GM19455 (cell line): ENCODE data around the gene TPSG1.
"Not testable (repeated sequence)": the region's sequence is repeated elsewhere in the genome, so short reads cannot be mapped to it uniquely, and the experiment has no call there.

ENCODE experiments used
- ATAC-seq: cut with Tn5 transposase; IDR thresholded peaks from one replicate; pipeline ENCODE4 v1.9.1; 2021; ENCODE audit not compliant: unreplicated experiment

Gene TPSG1

GRCh38 chr16:1257561-1258224 lies 32.6 kb upstream of the TPSG1 start:
- ATAC-seq: no peak

DNA sequence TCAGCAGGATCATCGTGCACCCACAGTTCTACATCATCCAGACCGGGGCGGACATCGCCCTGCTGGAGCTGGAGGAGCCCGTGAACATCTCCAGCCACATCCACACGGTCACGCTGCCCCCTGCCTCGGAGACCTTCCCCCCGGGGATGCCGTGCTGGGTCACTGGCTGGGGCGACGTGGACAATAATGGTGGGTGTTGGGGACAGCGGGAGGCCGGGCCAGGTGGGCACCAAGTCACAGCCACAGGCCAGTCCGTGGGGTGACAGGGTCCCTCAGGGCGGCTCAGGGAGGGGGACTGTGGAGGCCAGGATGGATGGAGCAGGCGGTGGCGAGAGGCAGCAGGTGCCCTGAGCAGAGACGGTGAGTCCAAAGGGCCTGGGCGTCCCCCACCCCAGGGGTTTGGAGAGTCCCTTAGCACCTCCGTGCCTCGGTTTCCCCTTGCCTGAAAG lies 31.8 kb upstream of the TPSG1 start:
- no peak for ATAC-seq

DNA sequence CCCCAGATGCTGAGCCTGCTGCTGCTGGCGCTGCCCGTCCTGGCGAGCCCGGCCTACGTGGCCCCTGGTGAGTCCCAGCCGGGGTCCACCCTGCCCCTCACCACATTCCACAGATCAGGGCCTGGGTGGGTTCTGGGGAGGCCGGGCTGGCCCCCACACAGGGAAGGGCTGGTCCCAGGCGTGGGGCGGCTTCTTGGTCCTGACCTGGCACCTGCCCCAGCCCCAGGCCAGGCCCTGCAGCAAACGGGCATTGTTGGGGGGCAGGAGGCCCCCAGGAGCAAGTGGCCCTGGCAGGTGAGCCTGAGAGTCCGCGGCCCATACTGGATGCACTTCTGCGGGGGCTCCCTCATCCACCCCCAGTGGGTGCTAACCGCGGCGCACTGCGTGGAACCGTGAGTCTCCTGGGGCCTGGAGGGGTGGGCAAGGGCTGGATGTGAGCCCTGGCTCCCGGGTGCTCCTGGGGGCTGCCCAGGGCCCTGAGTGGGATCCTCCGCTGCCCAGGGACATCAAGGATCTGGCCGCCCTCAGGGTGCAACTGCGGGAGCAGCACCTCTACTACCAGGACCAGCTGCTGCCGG lies 31.3 kb upstream of the TPSG1 start:
- ATAC-seq: not testable (repeated sequence)

DNA sequence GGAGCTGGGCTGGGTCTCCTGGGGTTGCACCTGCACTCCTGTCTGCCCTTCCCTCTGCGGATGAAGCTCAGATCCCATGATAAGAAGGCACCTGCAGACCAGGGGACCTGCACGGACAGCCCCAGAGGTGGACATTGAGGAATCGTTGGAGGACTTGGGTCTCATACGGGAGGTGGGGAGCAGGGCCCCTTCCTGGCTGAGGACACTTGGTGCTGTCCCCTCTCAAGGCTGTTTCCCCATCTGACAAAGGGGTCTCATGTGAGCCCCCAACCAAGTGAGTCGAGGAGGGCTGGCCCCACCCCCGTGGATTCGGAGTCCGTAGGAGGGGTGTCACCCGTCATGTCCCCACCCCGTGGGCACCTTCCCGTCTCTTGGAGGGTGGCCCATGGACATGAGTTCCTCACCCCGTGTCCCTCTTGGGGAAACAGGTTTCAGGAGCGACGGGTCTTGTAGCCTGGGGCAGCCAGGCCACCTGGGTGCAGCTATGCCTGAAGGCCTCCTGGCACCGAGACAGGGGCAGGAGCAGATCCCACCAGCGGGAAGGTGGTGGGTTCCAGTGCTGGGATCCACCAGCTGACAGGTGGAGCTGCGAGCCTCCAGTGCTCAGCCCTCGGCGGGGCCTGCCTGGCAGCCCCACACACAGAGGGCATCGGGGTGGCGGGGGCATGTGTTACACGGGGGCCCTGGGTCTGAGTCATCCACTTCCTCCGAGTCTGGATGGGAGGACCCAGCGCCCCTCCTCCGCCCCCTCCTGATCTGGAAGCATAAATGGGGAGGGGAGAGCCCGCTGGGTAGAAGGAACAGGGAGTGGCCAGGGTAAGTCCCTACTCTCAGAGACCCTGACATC lies 30.4 kb upstream of the TPSG1 start, which contains the start of gene TPSD1:
Gene TPSD1, plus strand, starts transcription at position 794 of the 847 bp plus-strand sequence. CDS start 212 bp downstream, outside the sequence.
- ATAC-seq: not testable (repeated sequence)

- not testable (repeated sequence) for ATAC-seq
Measured at GRCh38 chr16:1254821-1255220, 29.8 kb upstream of the TPSG1 start.

DNA sequence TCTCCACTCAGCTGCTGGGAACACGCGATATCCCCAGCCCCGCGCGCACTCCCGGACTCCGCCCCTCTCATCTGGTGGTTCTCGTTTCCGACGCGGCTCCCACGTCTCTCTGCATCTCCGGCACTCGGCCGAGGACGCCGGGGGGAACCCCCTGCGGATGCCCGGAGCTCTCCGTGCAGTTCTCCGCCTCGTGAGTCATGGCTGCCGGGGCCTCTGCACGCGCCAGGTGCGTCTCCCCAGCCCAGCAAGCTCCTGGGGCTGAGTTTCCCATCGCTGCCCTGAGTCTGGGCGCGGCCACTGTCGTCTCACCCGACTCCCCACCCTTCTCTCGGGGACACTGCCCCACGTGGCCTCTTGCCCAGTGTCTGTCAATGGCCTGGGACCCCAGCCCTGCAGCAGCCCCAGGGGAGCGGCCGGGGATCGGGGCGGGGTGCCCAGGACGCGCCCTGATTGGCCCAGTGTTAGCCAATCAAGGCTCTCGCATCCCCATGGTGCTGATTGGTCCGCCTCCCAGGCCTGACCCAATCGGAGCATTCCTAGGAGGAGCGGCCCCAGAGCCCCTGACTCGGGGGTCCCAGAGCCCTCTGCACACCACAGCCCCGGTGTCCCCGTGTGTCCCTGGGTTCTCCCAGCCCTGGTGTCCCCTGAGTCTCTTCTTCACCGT lies 28.8 kb upstream of the TPSG1 start:
- ATAC-seq: not testable (repeated sequence)

- ATAC-seq: not testable (repeated sequence)
Measured at GRCh38 chr16:1249031-1249755, 24.1 kb upstream of the TPSG1 start.

- ATAC-seq: not testable (repeated sequence)
Measured at GRCh38 chr16:1247903-1248537, 23.0 kb upstream of the TPSG1 start.

DNA sequence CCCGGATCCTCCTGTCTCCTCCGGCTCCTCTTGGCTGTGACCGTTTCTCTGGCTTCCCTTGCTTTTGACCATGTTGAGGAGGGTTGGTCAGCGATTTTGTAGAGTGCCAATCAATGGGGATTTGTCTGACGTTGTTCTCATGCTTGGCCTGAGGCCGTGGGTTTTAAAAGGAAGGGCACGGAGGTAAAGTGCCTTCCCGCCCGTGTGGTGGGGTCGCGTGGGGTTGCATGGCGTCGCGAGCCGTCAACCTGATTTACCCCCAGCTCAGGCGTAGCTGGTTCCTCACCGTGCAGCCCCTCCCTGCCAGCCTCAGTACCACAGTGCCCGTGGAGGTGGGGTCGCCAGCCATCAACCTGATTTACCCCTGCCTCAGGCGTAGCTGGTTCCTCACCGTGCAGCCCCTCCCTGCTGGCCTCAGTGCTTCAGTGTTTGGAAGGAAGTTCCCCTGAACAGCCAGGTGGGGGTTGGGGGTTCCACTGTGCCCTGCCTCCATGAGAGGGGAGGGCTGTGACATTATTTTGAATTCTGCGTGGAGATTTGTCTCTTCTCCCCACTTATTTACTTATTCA lies 20.5 kb upstream of the TPSG1 start:
- ATAC-seq: no peak

- no peak for ATAC-seq
Measured at GRCh38 chr16:1244881-1245280, 19.8 kb upstream of the TPSG1 start.

- not testable (repeated sequence) for ATAC-seq
Measured at GRCh38 chr16:1243907-1244850, 19.1 kb upstream of the TPSG1 start.

GRCh38 chr16:1243363-1243762 lies 18.3 kb upstream of the TPSG1 start:
- not testable (repeated sequence) for ATAC-seq

- ATAC-seq: not testable (repeated sequence)
Measured at GRCh38 chr16:1241081-1241480, 16.0 kb upstream of the TPSG1 start.

DNA sequence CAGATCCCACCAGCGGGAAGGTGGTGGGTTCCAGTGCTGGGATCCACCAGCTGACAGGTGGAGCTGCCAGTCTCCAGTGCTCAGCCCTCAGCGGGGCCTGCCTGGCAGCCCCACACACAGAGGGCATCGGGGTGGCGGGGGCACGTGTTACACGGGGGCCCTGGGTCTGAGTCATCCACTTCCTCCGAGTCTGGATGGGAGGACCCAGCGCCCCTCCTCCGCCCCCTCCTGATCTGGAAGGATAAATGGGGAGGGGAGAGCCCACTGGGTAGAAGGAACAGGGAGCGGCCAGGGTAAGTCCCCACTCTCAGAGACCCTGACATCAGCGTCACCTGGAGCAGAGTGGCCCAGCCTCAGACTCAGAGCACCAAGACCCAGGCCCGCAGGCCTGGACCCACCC lies 15.4 kb upstream of the TPSG1 start, which contains the start of gene TPSAB1:
Gene TPSAB1, plus strand, starts transcription at position 270 of the 400 bp plus-strand sequence. CDS start 234 bp downstream, outside the sequence.
- ATAC-seq: not testable (repeated sequence)

DNA sequence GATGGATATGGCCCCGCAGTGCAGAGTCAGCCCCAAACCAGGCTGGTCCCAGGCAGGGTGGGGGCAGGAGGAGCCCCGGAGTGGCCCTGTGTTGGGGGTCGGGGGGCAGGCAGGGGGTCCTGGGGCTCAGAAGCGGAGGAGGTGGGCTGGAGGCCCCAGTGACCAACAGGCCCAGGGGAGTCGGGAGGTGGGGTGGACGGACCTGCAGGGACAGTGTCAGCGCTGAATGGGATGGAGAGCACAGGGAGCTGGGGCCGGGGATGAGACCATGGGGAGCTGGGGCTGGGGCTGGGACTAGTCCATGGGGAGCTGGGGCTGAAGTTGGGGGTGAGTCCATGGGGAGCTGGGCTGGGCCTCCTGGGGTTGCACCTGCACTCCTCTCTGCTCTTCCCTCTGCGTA lies 14.5 kb upstream of the TPSG1 start:
- ATAC-seq: not testable (repeated sequence)

DNA sequence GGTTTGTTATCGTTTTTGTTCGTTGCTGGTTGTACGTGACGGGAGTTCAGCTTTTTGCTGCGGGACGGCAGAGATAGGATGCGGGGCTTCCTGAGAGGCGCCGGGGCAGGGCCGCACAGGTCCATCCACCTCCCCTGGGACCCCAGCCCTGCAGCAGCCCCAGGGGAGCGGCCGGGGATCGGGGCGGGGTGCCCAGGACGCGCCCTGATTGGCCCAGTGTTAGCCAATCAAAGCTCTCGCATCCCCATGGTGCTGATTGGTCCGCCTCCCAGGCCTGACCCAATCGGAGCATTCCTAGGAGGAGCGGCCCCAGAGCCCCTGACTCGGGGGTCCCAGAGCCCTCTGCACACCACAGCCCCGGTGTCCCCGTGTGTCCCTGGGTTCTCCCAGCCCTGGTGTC lies 13.8 kb upstream of the TPSG1 start:
- ATAC-seq: not testable (repeated sequence)

DNA sequence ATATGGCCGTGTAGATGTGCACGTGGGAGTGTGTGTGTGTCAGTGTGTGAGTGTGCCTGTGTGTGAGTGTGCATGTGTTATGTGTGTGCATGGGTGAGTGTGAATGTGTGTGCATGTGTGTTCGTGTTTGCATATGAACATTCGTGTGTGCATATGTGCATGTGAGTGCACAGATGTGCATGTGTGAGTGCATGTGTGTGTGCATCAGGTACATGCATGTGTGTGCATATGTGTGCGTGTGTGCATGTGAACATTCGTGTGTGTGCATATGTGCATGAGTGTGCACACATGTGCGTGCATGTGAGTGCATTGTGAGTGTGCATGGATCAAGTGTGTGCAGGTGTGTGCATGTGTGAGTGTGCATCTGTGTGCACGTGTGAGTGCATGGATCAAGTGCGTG lies 12.9 kb upstream of the TPSG1 start:
- no peak for ATAC-seq

DNA sequence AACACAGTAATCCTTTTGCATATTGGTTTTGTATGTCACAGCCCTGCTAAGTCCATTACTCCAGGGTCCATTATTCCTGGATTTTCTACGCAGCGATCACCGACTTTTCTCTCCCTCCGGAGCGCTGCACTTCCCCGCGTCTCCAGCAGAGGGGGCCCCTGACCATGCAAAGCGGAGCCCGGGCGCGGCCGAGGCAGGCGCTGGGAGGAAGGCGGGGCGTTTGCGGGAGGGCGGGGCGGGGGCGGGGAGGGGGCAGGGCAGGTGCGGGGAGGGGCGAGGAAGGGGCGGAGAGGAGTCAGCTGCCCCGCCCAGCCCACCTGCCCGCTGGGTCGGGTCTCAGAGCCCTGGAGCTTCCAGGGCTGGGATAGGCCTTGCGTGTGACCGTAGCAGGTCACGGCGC lies 11.6 kb upstream of the TPSG1 start:
- not testable (repeated sequence) for ATAC-seq
